Stimulated activated CD4-positive, alpha-beta T cell treated with anti-CD3 and anti-CD28 coated beads, Interleukin-15, amount 100 ng/mL, for 24 hours (primary cell): ENCODE results near the gene ZIC5.
"Not testable (repeated sequence)": the region's sequence is repeated elsewhere in the genome, so short reads cannot be mapped to it uniquely, and the experiment has no call there.

Experiments used
- DNase-seq: peaks from one replicate; pipeline ENCODE4 v3.0.0-alpha.2; 2020

ZIC5 gene

GRCh38 chr13:99959540-99960230 is 11.9 kb downstream of the ZIC5 start:
- no peak for DNase-seq

GRCh38 chr13:99959127-99959539 is 12.4 kb downstream of the ZIC5 start:
- DNase-seq: no peak

- no peak for DNase-seq
These were observed 13.0 kb downstream of the ZIC5 start for GRCh38 chr13:99958406-99959126.

GRCh38 chr13:99956473-99957349 is 14.9 kb downstream of the ZIC5 start:
- DNase-seq: no peak

DNA sequence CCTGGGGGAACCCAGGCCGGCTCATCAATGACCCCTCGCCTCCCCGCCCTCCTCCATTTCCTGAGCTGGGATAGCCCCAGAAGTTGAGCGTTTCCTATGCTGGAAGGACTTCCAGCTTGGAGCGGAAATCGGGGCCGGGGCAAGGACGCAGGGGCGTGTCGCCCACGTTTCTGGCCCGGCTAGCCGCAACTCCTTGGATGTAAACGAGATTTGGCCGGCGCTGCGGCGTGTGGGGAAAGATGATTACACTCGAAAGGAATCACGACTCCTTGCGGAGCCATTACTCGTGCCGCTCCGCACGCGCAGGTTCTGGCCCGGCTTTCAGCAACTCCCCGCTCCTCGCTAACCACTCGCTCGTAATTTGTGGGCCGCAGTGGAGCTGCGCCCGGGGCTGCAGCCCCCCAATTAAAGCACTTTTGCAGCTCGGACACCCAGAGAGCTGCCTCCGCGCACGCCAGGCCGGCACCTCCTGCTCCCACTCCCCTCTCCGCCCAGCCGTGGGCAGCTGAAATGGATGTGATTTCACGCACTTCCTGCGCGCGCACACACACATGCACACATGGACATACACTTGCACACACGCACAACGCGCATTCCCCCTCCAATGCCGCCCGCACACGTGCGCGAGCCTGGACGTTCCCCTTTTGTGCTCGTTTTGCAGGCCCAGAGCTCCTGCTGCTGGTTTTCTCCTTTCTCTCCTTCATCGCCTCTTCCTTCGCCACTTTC is 15.7 kb downstream of the ZIC5 start:
- no peak for DNase-seq

DNA sequence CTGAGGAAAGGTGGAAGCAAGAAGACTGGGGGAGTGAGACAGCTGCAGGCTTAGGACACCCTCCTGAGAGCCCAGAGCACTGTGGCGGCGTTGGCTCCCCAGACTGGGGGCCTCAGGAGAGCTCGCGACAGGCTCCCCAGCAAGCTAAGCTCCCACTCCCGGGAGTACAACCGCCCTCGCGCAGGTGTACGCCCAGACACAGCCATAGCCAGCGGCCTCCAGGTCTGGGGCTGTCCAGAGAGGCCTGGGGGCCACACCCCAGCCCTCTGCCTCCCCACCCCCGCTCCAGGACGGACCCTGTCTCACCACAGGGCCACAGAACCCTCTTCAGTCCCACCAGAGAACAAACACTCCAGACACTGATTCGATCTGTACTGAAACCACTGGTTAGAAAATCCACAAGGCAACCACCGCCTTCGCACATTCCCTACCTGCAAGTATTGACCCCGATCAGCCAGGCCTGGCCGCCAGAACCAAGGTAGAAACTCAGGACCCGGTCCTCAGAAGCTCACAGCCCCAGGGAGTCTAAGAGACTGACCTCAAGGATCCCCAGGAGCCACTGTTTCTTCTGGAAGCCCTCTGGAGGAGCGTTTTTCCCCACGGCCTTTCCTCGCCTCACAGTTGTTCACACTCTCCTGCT is 16.3 kb downstream of the ZIC5 start:
- DNase-seq: no peak

- no peak for DNase-seq
These were observed 18.3 kb downstream of the ZIC5 start for GRCh38 chr13:99953138-99953755.

DNA sequence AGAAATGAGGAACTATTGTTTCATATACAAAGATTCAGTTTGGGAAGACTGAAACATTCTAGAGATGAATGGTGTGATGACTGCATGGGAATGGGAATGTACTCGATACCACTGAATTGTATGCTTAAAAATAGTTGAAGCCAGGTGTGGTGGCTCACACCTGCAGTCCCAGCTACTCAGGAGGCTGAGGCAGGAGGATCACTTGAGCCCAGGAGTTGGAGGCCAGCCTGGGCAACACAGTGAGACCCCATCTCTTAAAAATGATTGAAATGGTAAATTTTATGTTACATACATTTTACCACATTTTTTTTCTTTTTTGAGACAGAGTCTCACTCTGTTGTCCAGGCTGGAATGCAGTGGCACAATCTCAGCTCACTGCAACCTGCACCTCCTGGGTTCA is 19.9 kb downstream of the ZIC5 start:
- DNase-seq: not testable (repeated sequence)

DNA sequence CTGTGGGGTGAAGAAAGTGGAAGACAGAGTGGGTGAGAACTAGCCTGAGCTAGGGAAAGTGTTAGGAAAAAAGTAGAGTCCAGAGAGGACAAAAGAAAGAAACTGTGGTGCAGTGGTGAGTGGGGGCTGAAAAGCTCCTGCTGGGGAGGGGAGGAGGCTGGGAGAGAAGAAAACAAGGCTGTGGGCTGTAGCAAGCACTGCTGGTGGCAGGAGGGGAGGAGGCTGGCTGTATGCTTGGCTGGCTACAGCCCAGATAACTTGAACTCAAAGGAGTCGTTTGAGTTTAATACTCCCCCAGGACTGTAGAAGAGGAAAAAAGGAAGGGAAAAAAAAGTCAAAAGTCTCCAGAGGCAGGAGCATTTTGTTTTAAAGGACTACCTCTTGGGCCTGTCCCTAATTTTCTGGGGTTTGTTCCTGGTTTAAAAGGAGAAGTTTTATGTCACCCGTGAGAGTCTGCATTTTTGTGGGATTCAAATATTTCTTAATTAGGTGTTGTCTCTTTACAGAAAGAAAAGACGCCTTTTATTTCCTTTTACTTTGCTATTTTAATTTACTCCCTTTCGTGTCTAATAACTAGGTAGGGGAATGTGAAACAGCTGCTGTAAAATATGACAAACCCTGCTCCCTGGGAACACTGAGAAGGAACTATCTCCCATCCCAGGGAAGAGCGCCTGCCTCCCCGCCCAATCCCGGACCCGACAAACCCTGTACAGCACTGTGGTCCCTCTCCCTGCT is 21.7 kb downstream of the ZIC5 start:
- DNase-seq: no peak

- DNase-seq: no peak
These were observed 22.5 kb downstream of the ZIC5 start for GRCh38 chr13:99948907-99949678.

GRCh38 chr13:99948411-99948810 is 23.2 kb downstream of the ZIC5 start:
- no peak for DNase-seq

DNA sequence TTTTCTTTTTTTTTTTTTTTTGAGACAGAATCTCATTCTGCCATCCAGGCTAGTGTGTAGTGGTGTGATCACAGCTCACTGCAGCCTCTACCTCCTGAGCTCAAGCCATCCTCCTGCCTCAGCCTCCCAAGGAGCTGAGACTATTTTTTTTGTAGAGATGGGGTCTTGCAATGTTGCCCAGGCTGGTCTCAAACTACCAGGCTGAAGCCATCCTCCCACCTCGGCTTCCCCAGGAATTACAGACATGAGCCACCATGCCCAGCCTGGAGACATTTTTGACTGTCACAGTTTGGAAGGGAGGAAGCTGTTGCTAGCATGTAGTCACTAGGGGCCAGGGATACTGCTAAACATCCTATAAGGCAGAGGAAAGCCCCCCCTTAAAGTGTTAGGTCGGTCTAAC is 23.9 kb downstream of the ZIC5 start:
- DNase-seq: no peak

- not testable (repeated sequence) for DNase-seq
These were observed 26.1 kb downstream of the ZIC5 start for GRCh38 chr13:99945515-99945914.

DNA sequence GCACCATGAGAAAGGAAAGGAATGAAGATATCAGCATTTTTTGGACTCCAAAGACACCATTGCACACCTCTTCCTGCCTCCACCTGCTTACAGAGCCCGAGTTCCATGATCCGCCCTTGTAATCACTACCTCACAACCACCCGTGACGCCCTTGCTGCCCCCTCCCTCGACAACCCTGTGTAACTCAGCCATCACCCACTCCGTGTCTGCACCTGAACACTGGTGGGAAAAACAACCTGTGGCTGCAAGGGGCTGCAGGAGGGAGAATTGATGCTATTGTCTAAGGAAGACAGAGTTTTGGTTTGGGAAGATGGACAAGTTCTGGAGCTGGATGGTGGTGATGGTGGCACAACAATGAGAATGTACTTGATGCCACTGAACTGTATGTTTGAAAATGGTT is 27.0 kb downstream of the ZIC5 start:
- DNase-seq: no peak

DNA sequence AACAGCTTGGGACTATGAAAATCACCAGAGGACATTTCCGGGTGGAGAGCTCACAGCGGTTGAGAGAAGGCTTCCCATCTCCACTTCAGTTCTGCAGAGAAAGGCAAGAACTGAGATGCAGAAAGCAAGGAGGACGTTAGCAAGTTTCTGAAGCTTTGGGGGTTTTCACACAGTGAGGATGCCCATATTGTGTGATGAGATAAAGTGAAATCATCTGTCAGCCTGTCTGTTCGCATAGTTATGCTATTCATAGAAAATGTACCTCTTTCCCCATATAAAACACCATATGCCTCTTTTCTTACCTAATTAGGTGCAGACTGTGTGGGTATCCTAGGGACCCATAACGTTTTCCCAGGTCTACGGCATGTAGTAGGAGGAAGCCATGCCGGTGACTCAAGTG is 27.5 kb downstream of the ZIC5 start:
- DNase-seq: no peak

DNA sequence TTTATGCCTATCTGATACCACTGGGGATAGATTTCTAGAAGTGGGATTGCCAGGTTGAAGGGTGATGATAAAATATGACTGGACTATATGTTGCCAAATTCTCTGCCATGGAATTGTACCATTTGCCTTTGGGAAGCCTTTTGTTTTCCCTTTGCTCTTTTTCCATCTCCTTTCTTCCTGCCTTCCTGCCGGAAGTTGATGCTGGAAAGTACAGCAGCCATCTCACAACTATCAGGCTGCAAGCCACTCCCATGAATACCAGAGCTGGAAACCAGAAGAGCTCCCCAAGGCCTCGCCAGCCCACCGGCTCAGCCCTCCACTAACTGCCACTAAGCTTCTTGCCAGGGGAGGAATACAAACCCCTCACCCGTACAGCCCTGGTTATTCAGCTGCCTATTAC is 29.7 kb downstream of the ZIC5 start:
- no peak for DNase-seq

DNA sequence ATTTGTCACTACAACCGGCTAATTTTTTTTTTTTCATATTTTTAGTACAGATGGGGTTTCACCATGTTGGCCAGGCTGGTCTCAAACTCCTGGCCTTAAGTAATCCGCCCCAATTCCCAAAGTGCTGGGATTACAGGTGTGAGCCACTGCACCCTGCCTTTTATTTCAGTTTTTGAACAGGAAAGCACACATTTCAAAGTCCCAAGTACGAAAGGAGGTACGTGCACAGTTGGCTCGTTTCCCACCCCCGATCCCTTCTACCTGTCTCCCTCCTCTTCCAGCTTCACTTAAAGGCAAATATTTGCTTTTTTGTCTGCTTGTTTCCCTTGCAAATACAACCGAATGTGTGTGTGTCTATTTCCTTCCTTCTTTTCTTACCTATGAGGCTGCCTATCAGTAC is 30.5 kb downstream of the ZIC5 start:
- no peak for DNase-seq

DNA sequence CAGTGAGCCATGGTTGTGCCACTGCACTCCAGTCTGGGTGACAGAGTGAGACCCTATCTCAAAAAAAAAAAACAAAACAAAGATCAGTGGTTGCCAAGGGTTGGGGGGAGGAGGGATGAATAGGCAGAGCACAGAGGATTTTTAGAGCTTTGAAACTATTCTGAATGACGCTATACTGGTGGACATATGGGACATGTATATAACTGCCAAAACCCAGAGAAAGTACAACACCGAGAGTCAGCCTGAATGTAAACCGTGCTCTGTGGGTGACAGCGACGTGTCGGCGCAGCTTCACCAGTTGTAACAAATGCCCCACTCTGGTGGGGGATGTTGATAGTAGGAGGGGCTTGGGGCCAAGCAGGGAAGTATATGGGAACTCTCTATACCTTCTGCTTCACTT is 32.9 kb downstream of the ZIC5 start:
- DNase-seq: no peak

DNA sequence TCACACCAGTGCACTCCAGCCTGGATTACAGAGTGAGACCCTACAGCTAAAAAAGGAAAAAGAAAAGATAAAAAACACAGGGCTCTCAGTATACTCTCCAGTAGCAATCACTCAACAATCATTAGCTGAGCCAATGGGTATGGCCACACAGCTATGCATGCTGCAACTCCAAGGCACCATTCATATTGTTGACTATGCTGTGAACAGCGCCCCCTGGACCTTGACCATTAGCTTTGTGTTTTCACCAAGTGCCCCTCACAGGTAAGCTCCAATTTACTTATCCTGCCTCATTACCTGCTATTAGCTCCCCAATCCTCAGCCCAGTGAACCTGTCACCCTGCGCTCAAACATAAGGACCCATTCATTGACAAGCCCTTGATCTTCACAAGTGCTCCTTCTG is 35.8 kb downstream of the ZIC5 start:
- no peak for DNase-seq

- no peak for DNase-seq
These were observed 38.7 kb downstream of the ZIC5 start for GRCh38 chr13:99932912-99933311.

GRCh38 chr13:99930925-99931324 is 40.6 kb downstream of the ZIC5 start:
- DNase-seq: no peak
